ENCODE data around the gene ATXN2.

Gene ATXN2

GRCh38 chr12:111426344-111427185, 172.6 kb downstream of the ATXN2 start:
- no peak for TF ChIP-seq CTCF (IDR thresholded peaks at IDR 0.05)

DNA sequence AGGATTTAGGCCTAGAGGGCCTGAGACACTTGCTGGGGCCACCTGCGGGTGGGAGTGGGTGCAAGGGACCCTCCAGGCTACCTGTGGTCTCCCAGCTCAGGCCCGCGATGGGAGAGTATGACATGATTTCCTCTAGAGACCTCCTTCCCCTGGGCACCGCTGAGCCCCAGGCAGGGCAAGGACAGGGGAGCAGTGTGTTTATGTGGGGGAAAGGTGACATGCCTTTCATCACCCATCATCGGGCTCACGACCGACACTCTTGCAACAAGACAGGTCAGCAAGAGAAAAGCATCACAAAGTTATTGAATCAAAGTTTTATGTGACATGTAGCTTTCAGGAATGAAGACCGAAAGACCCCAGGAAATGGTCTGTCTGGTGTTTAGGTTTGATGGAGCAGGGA, 173.5 kb downstream of the ATXN2 start:
- no peak for TF ChIP-seq CTCF (IDR thresholded peaks at IDR 0.05)

DNA sequence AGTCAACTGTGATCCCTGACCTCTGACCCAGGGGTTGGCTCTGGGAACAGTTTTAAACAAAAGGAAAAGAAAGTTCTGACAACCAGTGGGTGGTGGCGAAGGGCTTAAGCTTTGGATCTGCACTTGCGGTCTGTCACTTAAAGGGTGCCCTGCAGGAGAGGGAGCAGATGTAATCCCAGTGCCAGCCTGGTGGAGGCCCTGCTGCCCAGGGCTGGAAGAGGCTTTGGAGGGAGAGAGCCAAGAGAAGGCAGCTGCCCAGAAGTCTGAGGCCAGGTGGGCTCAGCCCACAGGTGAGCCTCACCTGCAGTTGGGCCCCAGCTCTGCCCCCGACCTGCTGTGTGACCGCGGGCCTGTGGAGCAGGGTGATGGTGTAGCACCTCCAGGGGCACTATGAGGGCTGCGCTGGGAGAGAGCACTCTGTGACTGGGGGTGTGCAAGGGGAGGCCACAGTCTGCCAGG, 174.3 kb downstream of the ATXN2 start:
- no peak for TF ChIP-seq CTCF (IDR thresholded peaks at IDR 0.05)

GRCh38 chr12:111424189-111424792, 174.8 kb downstream of the ATXN2 start:
- no peak for TF ChIP-seq CTCF (IDR thresholded peaks at IDR 0.05)

- no peak for TF ChIP-seq CTCF (IDR thresholded peaks at IDR 0.05)
Observed at GRCh38 chr12:111420494-111420893, 178.6 kb downstream of the ATXN2 start.

DNA sequence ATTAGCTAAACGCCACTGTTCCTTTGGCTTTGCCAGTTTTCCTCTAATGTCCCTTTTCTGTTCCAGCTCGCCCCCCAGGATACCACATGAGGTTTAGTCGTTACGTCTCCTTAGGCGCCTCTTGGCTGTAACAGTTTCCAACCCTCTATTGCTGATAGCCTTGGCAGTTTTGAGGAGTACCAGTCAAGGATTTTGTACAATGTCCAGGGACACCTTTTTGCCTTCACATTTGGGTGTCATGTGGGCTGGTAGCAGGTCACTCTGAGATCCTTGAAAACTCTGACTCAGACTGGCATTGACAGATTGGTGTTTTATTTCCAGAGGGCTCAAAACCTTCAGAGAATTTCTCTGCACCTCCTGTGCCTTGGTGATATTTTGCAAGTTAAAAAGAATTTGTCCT, 179.3 kb downstream of the ATXN2 start:
- no peak for TF ChIP-seq CTCF (IDR thresholded peaks at IDR 0.05)

DNA sequence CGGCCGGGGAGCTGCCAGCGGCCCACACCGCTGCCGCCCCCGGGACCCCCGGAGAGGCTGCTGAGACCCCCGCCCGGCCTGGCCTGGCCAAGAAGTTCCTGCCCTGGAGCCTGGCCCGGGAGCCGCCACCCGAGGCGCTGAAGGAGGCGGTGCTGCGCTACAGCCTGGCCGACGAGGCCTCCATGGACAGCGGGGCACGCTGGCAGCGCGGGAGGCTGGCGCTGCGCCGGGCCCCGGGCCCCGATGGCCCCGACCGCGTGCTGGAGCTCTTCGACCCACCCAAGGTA, 180.6 kb downstream of the ATXN2 start:
- TF ChIP-seq CTCF (IDR thresholded peaks at IDR 0.05), result no peak
